Measurements from ENCODE around the gene GON7.

- no peak for TF ChIP-seq POLR2AphosphoS5 (IDR thresholded peaks at IDR 0.05; ENCODE audit: borderline replicate concordance, low read depth, low read length)
- TF ChIP-seq EZH2 (IDR thresholded peaks at IDR 0.05): no peak
- TF ChIP-seq FOXP2 (optimal IDR thresholded peaks at IDR 0.05; ENCODE audit: control extremely low read depth, extremely low read length, insufficient read depth): no peak
Observed at GRCh38 chr14:93240678-93241000, 33.8 kb upstream of the GON7 start.
